Peyer's patch (tissue), 4 donors: Measurements from ENCODE around the gene GLIS1.

Experiments
- POLR2A ChIP-seq, 2 donors: fragments of 450-650 bp; IDR thresholded peaks; one replicate each; pipeline ENCODE4 v1.5.1; 2017; ENCODE audit warnings: antibody characterized with exemption in 2 of 2, mild to moderate bottlenecking in 2 of 2, moderate library complexity in 2 of 2
- TF ChIP-seq, protein P1 (sequence below), 6 experiments: fragments of 450-650 bp in 4 of 6; fragments of 200-600 bp in 2 of 6; sonication (generic) in 1 of 6; IDR thresholded peaks; one replicate each; pipeline ENCODE4 v1.5.1; 2017 to 2019; ENCODE audit warnings: antibody characterized with exemption in 6 of 6, mild to moderate bottlenecking in 3 of 6, moderate library complexity in 1 of 6

DNA sequence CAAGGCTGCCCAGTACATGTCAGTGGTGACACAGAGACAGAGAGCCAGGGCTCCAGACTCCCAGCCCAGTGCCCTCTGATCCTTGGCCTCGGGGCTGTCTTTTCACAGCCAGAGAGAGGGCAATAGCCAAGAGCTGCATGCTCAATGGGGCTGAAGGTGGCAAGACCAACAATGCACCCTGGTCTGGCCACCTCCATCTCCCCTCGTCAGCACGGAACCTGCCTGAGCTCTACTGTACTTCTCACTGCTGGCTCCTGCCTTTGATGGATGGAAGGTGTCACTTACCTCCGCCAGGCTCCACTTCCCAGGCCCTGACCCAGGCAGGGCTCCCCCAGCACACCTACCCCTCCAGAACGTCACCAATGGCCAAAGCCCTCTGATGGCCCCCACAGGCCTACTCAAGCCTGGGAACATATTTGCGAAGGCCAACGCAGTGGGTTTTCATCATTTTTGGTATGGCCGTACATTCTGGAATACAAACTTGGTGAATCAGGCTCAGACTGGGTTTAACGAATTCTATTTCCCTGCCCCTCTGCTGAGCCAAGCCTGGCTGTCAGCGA is 191.7 kb downstream of the GLIS1 start:
- TF ChIP-seq, protein P1, sequence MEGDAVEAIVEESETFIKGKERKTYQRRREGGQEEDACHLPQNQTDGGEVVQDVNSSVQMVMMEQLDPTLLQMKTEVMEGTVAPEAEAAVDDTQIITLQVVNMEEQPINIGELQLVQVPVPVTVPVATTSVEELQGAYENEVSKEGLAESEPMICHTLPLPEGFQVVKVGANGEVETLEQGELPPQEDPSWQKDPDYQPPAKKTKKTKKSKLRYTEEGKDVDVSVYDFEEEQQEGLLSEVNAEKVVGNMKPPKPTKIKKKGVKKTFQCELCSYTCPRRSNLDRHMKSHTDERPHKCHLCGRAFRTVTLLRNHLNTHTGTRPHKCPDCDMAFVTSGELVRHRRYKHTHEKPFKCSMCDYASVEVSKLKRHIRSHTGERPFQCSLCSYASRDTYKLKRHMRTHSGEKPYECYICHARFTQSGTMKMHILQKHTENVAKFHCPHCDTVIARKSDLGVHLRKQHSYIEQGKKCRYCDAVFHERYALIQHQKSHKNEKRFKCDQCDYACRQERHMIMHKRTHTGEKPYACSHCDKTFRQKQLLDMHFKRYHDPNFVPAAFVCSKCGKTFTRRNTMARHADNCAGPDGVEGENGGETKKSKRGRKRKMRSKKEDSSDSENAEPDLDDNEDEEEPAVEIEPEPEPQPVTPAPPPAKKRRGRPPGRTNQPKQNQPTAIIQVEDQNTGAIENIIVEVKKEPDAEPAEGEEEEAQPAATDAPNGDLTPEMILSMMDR (IDR thresholded peaks at IDR 0.05), result no peak
- TF ChIP-seq POLR2A (IDR thresholded peaks at IDR 0.05), result no peak
